Hematopoietic multipotent progenitor cell (in vitro differentiated cells): ENCODE measurements around the gene MYBL2. TPM values are rescaled to one million over a fixed set of nuclear protein-coding genes. Genes with fewer than 3 reads are reported as not detected.
A peak's percentile ranks its signal among the peaks of the same experiment; 100 is the strongest.
"Not testable (repeated sequence)": the region's sequence is repeated elsewhere in the genome, so short reads cannot be mapped to it uniquely, and the experiment has no call there.

ENCODE experiments used
- DNase-seq, 3 donors: peaks; one replicate each; pipeline ENCODE4 v3.0.0-alpha.2; 2011 to 2015; ENCODE audit warnings: low read depth in 2 of 3, low spot score in 2 of 3
- total RNA-seq: library from RNA; depleted of rRNA; stranded (reverse); fragments of >200 nt; gene quantifications from one replicate; pipeline ENCODE4 v1.2.3, GENCODE V29; 2012

The MYBL2 gene
- total RNA-seq, 1 donor: 7.5 TPM

- DNase-seq: no peak
These were observed 81.4 kb downstream of the MYBL2 start for GRCh38 chr20:43748274-43748673.

- peak; percentile 36 to 66 (median 56) for DNase-seq
These were observed 82.9 kb downstream of the MYBL2 start for GRCh38 chr20:43749734-43750294.

GRCh38 chr20:43750774-43751166 lies 83.9 kb downstream of the MYBL2 start:
- DNase-seq: no peak

GRCh38 chr20:43751167-43752050 lies 84.5 kb downstream of the MYBL2 start:
- DNase-seq: peak in 1 of 3 donors; percentile 20

- DNase-seq: no peak
These were observed 85.1 kb downstream of the MYBL2 start for GRCh38 chr20:43752051-43752360.

- peak in 1 of 3 donors; percentile 27 for DNase-seq
These were observed 85.8 kb downstream of the MYBL2 start for GRCh38 chr20:43752561-43753301.

GRCh38 chr20:43755390-43755789 lies 88.5 kb downstream of the MYBL2 start:
- DNase-seq: no peak

- no peak for DNase-seq
These were observed 88.9 kb downstream of the MYBL2 start for GRCh38 chr20:43755851-43756250.

GRCh38 chr20:43757888-43758287 lies 91.0 kb downstream of the MYBL2 start:
- not testable (repeated sequence) for DNase-seq

- no peak for DNase-seq
These were observed 94.7 kb downstream of the MYBL2 start for GRCh38 chr20:43761386-43762340.

GRCh38 chr20:43762911-43763310 lies 96.0 kb downstream of the MYBL2 start:
- no peak for DNase-seq

- DNase-seq: no peak
These were observed 99.0 kb downstream of the MYBL2 start for GRCh38 chr20:43765916-43766315.

Other genes with a start within 250 kb of the MYBL2 start
- gene SRSF6, start 209.2 kb upstream of the MYBL2 start, total RNA-seq: 83.7 TPM
- gene L3MBTL1, start 159.4 kb upstream of the MYBL2 start, total RNA-seq: 20.7 TPM
- 1.3 TPM for gene SGK2, start 108.1 kb upstream of the MYBL2 start, total RNA-seq
- gene IFT52, start 76.2 kb upstream of the MYBL2 start, total RNA-seq: 49.0 TPM
- gene GTSF1L, start 59.9 kb downstream of the MYBL2 start, total RNA-seq: not detected
- not detected for gene TOX2, start 247.7 kb downstream of the MYBL2 start, total RNA-seq